GM18858 (cell line): ENCODE data around the gene ACE.

Experiments
- ATAC-seq: cut with Tn5 transposase; IDR thresholded peaks from one replicate; pipeline ENCODE4 v1.9.1; 2021; ENCODE audit not compliant: unreplicated experiment

ACE gene

GRCh38 chr17:63514974-63515373 is 38.1 kb downstream of the ACE start:
- no peak for ATAC-seq

- ATAC-seq: no peak
These were observed 38.6 kb downstream of the ACE start for GRCh38 chr17:63515426-63515825.

GRCh38 chr17:63516910-63517824 is 40.3 kb downstream of the ACE start:
- no peak for ATAC-seq

GRCh38 chr17:63517825-63518534 is 41.1 kb downstream of the ACE start:
- no peak for ATAC-seq

DNA sequence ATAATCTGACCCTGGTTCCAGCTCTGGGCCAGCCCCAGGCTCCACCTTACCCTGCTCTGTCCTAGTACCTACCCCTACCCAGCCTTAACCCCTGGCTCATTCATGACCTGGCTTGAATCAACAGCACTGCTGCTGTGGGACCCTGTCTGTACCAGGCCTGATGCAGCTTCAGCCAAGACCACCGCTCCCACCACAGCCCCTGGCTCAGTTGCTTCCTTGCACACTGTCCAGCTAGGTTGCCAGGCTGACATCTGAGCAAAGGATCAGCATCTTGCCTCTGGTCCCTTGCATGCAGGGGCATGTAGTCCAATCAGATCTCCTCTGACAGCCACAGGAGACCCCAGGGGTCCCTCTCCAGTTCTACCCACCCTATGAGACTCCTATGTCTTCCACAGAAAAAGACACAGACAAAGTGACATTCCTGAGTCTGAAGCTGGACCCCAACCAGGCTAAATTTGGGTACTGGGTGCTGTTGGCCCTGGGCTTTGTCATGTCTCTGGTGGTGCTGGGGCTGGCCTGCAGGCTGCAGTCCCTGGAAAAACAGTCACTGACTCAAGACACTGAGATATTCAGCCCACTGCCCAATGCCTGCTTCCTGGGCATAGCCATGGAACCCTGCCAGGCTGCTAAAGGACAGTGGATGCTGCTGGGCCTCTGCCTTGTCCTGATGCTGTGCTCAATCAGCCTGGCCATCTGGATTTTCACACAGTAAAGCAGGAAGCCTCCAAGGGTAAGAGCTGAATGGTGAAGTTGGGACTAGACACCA is 42.4 kb downstream of the ACE start:
- no peak for ATAC-seq

GRCh38 chr17:63519972-63520882 is 43.4 kb downstream of the ACE start:
- no peak for ATAC-seq

DNA sequence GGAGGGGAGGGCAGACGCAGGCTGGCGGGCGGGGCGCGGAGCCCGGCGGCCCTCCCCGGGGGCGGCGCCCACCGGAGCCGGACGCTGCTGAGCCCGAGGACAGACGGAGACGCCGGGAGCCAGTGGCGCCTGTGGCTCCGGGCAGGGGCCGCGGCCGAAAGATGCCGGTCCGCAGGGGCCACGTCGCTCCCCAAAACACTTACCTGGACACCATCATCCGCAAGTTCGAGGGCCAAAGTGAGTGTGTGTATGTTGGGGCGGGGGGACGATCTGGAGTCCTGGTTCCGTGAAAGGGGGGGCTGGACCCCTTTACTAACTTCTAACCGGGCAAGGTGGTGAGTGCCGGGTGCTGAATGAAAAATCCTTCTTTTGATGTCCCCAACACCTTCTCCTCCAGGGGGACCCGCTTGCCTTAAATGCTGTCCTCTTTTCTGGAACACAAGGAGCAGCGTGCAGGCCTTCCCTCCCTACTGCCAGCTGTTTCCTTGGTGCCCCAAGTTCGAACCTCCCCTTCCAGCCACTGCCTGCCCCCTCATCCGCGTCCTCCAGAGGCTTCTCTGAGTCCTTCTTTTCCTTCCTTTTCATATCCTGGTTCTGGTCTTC is 46.5 kb downstream of the ACE start, which contains the start of gene KCNH6:
Gene KCNH6, plus strand, starts transcription at position 106 of the 603 bp plus-strand sequence. Its CDS starts 56 bp downstream, at position 162.
- ATAC-seq: no peak

GRCh38 chr17:63524051-63524450 is 47.2 kb downstream of the ACE start:
- no peak for ATAC-seq

GRCh38 chr17:63525190-63525946 is 48.5 kb downstream of the ACE start:
- ATAC-seq: no peak

DNA sequence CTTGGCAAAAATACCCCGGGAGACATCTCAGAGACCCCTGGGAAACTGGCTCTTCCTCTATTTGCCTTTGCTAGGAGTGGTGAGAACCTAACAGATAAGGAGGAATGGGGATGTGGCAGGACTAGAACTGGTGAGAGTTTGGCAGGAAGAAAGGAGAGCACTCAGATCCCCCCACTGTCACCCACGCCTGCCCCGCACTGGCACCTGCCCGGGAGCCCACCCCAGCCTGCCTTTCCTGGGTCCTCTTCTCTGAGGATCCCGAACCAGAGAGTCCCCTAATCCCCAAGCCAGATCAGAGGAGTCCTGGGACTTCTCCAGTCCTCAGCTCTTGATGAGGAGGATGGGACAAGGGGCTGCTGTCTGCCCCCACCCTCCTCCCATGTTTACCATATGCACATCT is 50.0 kb downstream of the ACE start:
- ATAC-seq: no peak

- no peak for ATAC-seq
These were observed 51.3 kb downstream of the ACE start for GRCh38 chr17:63528183-63528582.

DNA sequence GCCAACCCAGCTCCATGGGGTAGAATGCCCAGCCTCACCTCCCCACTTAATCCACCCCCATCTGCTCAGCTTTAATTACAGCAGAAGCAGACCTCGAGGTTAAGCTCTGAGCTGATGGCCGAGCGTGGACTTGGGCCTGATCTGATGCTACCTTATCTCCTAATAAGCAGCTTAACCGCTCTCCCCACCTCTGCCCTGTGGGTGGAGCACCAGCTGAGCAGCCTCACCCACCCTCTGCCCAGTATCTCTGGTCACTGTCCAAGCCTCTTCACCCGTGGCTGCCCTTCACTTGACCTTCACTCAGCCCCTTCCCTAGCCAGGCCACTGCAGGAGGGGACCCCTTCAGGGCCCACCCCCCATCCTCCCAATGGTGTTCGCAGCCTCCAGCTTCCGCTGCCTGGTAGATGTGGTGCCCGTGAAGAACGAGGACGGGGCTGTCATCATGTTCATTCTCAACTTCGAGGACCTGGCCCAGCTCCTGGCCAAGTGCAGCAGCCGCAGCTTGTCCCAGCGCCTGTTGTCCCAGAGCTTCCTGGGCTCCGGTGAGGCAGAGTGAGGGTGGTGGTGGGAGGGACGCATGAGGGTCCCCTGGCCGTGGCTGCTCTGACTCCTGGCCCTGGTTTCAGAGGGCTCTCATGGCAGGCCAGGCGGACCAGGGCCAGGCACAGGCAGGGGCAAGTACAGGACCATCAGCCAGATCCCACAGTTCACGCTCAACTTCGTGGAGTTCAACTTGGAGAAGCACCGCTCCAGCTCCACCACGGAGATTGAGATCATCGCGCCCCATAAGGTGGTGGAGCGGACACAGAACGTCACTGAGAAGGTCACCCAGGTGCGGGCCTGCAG is 53.1 kb downstream of the ACE start:
- ATAC-seq: no peak

DNA sequence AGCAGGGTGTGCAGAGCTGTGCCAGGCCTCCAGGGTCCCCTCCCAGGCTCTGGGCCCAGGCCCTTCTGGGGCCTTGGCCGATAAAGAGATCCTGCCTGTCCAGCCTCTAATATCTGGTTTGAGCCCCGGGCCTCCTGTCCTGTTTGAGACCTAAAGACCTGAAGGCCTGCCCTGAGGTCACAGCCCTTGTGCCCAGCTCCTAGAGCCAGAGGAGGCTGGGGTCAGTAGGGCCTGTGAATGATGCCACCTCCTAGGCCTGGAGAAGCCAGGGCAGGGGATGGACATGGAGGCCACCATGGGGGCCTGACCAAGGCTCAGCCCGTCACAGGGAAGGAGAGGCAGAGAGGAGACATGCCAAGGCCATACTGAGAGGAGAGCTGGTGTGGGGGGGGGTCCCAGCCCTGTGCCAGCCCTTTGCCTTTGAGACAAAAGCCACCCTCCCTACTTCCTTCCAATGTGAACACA is 53.7 kb downstream of the ACE start:
- ATAC-seq: no peak

DNA sequence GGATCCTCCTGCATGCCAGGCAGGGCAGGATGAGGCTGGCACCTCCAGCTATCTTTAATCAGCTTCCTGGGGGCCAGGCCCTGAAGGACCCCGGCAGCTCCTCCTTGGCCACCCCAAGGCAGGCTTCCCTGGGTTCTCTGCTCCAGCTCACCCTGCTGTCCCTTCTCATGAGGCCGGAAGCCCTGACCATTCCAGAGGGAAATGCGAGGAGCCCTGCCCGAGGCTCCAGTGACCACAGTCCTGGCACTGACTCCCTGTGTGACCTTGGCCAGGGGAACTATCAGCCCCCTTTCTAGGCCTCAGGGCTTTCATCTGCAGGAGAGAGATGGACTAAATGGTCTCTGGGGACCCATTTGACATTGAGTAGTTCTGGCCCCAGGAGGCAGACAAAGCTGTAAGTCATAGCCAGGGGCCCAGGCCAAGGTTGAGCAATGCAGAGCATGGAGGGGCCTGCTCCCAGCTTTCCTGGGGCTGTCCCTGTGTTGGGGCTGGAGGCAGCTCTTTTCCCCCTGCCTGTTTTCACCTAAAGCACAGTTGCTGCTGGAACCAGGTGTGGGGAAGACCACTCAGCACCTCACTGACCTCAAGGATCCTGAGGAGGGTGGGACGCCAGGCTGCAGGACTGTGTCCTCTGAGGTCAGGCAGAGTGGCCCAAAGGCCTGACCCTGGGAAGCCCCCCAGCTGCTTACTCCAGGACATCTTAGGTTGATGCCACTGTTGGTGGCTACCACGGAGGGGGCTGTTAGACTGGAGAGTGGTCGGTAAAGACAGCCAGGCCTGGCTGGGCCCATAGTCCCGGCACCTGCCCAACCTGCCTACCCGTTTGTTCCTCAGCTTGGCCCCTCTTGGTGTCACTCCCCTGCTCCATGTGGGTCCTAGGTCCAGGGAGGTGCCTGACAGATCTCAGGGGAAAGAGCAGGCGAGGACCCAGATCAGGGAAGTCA is 54.4 kb downstream of the ACE start:
- ATAC-seq: no peak

DNA sequence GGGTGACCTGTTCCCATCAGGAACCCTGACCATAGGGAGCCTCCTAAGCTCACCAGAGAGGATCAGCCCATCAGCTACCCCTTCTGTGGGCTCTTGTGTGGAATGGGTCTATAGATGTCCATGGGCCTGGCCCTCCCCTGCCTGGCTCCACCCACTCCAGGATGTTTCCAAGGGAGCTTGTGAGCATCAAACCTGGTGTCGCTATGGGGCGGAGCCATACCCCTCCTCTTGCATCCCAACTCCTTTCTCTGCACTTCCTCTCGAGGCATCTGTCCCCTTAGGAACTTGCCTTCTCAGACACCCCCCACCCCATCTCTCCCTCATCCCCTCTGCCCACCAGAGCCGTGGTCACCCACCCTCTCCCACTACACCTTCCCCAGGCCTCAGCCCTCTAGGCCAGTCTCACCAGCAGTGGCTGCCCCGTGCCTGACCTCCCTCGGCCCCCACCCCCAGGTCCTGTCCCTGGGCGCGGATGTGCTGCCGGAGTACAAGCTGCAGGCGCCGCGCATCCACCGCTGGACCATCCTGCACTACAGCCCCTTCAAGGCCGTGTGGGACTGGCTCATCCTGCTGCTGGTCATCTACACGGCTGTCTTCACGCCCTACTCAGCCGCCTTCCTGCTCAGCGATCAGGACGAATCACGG is 56.7 kb downstream of the ACE start:
- ATAC-seq: no peak

DNA sequence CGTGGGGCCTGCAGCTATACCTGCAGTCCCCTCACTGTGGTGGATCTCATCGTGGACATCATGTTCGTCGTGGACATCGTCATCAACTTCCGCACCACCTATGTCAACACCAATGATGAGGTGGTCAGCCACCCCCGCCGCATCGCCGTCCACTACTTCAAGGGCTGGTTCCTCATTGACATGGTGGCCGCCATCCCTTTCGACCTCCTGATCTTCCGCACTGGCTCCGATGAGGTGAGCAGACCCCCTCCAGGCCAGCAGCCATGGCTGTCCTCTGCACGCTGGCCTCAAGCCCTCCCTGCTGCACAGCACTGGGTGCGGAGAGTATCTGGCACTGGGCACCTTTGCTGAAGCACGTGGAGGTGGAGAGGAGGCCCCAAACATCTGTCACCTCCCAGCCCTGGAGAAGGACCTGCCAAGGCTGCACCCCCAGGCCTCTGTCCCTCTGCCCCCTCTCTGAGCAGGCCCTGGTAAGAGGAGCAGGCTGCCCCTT is 57.3 kb downstream of the ACE start:
- ATAC-seq: no peak
